ENCODE measurements around the gene RTF2.
"Not testable (repeated sequence)": the region's sequence is repeated elsewhere in the genome, so short reads cannot be mapped to it uniquely, and the experiment has no call there.

Gene RTF2

DNA sequence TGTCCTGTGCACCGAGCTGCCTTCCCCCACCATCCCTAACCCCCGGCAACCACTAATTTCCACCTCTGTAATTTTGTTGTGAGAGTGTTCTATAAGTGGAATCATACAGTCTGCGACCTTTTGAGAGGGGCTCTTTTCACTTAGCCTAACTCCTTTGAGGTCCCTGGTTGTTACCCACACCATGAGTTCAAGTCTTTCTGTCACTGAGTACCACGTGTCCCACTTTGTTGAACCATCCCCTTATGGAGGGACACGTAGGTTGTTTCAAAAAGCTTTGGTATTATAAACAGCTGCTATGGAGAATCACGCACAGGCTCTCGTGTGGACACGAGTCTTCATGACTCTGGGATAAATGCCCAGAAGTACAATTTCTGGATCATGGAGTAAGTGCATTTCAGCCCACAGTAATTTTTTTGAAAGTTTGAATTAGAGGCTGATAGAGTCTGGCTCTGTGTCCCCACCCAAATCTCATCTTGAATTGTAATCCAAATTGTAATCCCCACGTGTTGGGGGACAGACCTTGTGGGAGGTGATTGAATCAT, 74.1 kb downstream of the RTF2 start:
- no peak for DNase-seq (ENCODE audit: low read depth in 2 of 2)

DNA sequence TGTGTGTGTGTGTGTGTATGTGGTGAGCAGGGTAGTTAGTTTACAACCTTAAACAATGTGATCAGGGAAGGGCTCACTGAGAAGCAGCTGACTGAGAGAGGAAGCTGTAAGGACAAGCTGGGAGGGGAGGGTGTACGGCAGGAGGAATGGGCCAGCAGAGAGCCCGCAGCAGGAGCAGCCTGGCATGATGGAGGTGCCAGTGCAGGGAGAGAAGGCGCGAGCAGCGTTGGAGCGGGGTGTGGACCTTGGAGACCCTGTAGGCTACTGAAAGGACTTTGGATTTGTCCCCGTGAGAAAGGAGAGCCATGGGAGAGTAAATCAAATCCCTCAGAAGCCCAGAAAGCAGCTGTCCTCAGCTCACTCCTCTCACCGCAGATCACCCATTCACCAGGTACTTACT, 83.1 kb downstream of the RTF2 start:
- no peak for DNase-seq (ENCODE audit: low read depth in 2 of 2)

DNA sequence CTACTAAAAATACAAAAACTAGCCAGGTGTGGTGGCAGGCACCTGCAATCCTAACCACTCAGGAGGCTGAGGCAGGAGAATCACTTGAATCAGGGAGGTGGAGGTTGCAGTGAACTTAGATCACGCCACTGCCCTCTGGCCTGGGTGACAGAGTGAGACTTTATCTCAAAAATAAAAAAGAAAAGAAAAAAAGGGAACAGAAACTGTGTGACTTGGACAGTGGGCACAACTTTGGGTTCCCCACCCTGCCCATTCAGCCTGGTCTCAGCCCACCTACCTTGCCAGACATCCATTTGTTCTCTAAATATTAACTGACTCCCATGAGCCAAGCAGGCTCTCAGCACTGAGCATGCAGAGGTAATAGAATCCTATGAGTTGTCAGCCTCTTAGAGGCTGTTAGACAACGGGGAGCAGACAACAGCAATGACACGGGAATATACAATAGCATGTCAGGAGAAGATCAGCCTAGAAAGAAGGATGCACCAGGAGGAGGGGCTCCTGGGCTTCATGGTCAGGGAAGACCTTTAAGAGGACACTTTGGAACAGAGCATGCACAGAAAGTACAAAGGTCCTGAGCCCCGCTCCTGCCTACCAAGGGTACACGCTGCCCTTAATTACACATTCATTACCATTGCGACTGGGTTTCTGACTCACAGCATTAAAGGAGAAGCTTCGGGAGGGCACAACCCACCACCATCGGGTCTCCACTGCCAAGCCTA, 84.6 kb downstream of the RTF2 start:
- DNase-seq (ENCODE audit: low read depth in 2 of 2), result no peak

DNA sequence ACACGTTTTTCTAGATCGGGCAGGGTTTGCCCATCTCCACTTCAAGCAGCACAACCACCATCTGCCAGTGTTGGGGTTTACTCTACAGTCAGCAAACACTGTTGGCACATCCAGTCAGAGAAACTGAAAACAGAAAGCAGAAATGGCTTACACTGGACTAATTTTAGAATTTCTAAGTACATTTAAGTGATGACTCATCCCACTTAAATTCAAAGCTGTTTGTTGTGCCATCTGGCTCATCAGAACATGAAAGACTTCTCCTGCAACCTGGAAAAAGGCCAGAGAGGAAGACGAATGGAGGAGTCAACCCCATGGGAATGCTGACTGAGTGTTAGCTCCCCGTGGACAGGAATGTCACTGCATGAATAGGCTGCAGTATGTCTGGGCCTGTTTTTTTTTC, 86.4 kb downstream of the RTF2 start:
- no peak for DNase-seq (ENCODE audit: low read depth in 2 of 2)

DNA sequence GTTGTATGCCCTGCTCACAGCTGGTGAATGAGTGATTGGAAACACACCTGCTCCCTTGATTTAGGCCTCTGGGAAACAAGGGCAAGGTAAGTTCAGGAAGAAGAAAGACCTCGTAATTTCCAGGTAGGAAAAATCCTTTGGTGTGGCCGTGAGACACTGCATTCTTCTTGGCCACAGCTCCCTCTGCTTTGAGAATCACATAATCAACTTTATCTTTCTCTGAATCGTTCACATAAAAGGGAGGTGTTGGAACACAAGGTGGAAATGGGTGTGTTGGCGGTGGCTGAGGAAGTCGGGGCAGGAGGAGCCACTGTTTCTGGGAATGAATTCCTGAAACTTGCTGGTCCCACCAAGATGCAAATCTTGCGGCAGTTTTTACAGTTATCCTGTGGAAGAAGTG, 90.5 kb downstream of the RTF2 start:
- no peak for DNase-seq (ENCODE audit: low read depth in 2 of 2)

DNA sequence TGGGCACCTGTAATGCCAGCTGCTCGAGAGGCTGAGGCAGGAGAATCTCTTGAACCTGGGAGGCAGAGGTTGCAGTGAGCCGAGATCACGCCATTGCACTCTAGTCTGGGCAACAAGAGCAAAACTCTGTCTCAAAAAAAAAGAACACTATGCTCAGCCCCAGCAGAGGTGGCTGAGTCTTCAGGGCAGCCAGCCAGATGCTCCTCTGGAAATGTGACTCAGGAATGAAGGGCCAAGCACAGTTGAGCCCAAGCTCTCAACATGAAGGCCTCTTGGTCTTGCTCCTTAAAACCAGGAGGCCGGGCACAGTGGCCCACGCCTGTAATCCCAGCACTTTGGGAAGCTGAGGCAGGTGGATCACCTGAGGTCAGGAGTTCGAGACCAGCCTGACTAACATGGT, 96.1 kb downstream of the RTF2 start:
- not testable (repeated sequence) for DNase-seq (ENCODE audit: low read depth in 2 of 2)

DNA sequence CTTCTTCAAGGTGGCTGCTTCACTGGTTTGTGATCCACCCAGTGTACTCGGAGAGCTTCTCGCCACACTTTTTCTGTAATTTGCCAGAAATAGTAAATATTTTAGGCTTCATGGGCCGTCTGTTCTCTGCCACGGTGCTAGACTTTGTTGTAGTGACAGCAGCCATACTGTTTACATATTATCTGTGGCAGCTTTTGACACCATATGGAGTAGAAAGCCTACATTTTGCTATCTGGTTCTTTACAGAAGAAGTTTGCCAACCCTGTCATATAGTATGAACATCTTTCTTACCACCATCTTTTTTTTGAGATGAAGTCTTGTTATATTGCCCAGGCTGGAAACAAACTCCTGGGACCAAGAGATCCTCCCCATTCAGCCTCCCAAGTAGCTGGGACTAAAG, 97.1 kb downstream of the RTF2 start:
- DNase-seq (ENCODE audit: low read depth in 2 of 2), result no peak

DNA sequence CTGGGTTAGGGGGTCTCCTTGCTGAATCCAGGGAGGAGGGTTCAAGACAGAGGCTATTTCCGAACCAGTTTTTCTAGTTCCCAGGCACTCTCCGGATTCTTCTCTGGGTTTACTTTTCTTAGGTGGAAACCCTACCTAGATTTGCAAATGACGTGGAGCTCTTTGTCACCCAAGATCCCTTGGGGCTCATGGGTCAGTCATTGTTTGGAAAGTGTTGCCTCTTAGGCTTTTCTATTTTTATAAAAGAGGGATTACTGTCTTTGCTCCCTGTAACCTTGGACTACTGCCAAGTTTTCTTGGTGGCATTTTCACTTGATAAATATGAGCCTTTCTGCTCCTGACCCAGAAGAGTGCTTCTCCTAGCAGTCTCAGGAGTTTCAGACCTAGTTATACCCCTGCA, 98.2 kb downstream of the RTF2 start:
- no peak for DNase-seq (ENCODE audit: low read depth in 2 of 2)

All from activated CD8-positive, alpha-beta memory T cell treated with anti-CD3 and anti-CD28 coated beads for 4 hours (primary cell).